Glomerular endothelial cell (primary cell): Measurements from ENCODE around the gene MRPL33. TPM values are rescaled to one million over a fixed set of nuclear protein-coding genes. Genes with fewer than 3 reads are reported as not detected.
"Not testable (repeated sequence)": the region's sequence is repeated elsewhere in the genome, so short reads cannot be mapped to it uniquely, and the experiment has no call there.

Source experiments
- DNase-seq: peaks from one replicate; pipeline ENCODE4 v3.0.0-alpha.2; 2011; ENCODE audit warnings: low read depth, low spot score; ENCODE audit errors: extremely low read depth
- total RNA-seq: library from RNA; depleted of rRNA; stranded (reverse); fragments of >200 nt; gene quantifications from 2 replicates; pipeline ENCODE4 v1.2.3, GENCODE V29; 2015

MRPL33 gene
- total RNA-seq, 1 donor from 2014 or later: 142 TPM

DNA sequence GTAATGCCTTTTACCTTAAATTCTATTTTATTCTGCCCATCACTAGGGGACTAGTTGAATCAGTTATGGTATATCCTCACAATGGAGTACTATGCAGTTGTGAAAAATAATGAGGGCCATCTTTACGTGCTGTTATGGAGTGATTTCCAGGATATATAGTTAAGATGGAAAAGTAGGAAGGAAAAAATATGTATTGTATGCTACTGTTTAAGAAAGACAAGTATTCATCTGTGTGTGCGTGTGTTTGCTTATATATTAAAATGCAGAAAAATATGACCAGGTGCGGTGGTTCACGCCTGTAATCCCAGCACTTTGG lies 32.5 kb upstream of the MRPL33 start:
- DNase-seq: no peak

DNA sequence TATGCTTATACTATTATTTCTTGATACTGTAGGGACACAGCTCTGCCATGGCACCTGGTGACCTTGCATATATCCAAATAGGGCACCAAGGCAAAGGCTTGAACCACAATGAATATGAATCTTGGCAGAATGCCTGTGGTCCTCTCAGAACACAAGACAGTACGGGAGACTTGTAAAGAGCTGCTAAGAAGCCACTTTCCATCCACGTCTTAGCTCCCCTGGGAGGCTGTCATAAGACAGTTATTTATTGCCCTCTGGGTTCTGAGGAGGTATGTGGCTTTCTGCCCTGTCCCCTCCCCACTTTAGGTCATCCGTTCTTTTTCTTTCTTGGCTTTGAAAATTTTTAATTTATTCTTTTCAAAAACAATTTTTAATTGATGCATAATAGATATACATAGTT lies 29.8 kb upstream of the MRPL33 start:
- no peak for DNase-seq

DNA sequence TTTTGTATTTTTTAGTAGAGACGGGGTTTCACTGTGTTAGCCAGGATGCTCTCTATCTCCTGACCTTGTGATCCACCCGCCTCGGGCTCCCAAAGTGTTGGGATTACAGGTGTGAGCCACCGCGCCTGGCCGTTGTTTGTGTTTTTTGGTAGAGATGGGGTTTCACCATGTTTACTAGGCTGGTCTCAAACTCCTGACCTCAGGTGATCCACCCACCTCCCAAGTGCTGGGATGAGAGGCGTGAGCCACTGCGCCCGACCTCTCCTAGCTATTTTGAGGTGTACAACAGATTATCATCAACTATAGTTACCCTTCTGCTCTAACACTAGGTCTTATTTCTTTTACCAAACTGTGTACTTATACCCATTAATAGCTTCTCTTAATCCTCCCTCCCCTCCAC lies 28.9 kb upstream of the MRPL33 start:
- DNase-seq: no peak

DNA sequence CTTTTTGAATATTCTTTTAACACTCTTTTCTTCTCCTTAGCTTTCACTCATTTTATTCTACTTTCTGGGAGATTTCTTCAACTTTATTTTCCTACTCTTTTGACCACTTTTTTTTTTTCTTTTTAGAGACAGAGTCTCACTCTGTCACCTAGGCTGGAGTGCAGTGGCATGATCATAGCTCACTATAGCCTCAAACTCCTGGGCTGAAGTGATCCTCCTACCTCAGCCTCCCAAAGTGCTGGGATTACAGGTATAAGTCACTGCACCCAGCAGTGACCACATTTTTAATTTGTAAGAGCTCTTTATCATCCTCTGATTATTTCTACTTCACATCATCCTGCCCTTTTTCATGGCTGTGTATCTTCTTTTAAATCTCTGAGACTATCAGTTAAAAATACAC lies 26.0 kb upstream of the MRPL33 start:
- DNase-seq: not testable (repeated sequence)

DNA sequence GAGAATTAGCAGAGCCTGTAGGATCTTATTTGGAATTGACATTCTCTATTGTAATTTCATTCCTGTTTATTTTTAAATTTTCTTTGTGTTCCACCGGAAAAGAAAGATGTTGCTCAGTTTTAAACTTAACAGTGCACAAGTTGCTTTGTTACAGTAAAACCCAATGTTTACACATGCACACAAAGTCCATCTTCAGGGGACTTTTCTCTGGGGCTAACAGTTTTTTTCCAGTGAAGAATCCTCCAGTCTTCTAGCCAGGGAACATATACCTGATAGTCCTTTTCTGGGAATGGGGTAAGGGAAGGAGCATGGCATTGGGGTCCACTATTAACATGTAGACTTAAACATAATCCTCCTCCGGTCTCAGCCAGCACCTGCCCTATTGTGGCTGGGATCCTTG lies 25.2 kb upstream of the MRPL33 start:
- DNase-seq: no peak

DNA sequence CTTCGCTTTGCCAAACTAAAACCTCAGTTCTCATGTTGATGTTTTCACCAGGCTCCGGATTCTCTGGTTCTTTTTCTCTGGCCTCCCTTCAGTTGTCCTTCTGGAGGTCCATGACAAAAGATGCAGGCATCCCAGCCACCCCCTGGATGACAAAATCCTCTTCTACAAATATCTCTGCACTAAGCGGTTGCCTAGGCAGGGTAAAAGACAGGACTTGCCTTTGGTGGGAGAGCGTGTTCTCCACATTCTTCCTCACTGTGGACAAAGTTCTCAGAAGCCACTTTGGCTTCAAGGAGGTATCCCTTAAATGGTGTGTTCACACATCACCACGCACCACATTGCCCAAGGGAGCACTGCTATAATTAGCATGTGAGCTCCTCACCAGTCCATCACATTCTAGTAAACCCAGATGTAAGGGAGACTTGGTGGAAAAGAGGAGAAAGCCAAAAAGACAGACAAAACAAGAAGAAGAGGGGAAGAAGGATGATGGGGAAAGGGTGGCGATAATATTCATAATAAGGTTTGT lies 23.6 kb upstream of the MRPL33 start:
- no peak for DNase-seq

DNA sequence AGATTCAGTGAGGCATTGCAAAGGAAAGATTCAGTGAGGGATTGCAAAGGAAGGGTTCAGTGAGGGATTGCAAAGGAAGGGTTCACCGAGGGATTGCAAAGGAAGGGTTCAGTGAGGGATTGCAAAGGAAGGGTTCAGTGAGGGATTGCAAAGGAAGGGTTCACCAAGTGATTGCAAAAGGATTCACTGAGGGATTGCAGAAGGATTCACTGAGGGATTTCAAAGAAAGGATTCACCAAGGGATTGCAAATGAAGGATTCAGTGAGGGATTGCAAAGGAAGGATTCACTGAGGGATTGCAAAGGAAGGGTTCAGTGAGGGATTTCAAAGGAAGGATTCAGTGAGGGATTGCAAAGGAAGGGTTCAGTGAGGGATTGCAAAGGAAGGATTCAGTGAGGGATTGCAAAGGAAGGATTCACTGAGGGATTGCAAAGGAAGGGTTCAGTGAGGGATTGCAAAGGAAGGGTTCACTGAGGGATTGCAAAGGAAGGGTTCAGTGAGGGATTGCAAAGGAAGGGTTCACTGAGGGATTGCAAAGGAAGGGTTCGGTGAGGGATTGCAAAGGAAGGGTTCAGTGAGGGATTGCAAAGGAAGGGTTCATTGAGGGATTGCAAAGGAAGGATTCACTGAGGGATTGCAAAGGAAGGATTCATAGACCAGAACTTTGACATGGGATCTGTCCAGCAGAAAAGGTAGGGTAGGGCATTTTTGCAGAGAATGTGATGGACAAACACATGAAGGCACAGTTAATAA lies 22.5 kb upstream of the MRPL33 start:
- DNase-seq: not testable (repeated sequence)

DNA sequence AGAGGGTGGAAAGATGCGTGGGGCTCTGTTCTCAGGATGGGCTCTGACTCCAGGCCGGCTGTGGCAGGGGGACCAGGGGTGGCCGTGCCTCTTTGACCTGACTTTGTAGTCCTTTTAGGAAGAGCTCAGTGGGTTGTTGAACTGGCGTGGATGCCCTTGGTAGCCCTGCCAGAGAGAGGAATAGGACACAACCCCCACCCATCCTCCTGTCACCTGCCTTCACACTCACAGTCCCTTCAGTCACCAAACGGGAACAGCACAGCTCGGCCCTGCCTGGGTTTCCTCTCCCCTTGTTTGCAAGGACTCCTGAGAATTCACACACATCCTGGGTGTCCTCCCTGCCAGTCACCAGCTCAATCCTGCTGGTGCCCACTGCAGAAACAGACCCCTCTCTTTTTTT lies 20.1 kb upstream of the MRPL33 start:
- no peak for DNase-seq

DNA sequence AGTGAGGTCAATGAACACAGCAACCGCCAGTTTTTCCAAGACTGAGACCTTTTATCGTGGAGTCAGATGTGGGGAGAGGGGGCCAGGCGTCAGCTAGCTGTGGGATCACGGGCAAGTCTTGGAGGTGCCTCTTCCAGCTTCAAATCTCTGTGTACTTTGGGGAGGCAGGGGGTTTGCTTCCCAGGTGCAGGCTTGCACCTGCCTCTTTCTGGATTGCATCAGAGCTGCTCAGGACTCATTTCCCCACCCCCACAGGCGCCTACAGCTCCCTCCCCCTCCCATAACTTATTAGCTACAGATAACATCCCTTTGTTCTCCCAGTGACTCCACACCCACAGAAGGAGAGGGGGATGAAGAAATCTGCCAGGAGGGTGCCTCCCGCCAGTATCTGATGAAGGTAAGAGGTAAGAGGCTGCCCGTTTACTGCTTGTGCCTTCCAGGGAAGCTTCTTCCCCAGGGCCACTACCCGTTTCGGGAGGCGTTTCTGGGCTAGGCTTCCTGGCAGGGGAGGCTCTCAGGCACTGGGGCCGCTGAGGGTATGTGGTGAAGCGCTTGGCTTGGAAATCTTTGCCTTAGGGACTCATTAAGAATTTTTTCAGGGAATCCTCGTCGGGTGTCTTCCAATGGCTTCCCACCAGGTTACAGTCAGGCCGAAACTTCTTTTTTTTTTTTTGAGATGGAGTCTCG lies 18.8 kb upstream of the MRPL33 start:
- no peak for DNase-seq

DNA sequence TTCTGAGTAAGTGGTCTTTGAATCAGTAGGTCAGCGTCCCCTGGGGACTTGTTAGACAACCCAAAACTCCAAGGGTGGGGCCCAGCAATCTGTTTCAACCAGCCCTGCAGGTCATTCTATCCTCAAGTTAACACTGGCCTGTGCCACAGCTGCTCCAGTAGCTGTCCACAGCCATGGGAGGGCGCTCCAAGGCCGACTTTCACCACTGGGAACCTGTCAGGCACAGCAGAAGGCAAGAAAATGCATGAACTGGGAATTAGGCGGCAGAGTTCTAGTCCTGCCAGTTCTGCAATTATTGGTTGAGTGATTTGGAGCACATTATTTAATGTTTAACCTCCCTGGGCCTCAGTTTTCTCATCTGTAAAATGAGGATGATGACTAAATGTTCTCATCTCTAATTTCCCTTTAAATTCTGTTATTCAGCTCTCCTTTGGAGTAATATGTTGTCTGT lies 17.4 kb upstream of the MRPL33 start:
- DNase-seq: peak; percentile 52

DNA sequence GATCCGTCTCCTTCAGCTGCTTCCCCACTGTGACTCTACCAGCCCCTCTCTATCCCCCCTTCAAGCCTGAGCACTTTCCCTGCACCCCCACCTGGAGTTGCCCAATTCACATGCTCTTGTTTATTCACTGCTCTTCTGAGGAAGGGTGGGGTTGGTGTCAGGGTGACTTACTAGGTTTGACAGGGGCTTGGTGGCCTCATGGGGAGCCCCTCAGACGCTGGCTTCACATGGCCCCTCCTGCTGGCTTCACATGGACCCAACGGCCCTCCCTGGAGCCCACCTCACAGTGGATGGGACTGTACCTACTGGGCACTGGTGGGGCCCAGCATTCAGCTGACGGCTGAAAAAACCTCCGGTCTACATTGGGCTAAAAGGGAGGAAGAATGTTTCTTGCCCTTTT lies 16.7 kb upstream of the MRPL33 start:
- no peak for DNase-seq

DNA sequence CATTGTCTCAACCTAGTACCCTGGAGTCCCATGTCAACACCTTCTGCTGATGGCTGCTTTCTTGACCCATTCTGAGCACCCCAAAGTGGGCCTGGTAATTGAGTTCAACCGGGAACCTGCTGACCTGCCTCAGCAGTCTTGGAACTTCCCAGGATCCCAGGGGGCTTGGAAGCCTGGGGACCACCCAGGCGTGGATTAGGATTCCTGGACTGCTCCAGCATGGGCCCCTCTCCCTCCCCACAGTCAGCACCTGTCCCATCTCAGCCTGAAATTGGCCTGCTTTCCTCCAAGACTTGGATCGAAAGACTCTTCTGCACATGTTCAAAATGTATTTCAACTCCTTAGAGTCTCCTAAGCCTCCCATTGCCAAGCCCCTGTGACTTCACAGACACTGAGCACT lies 15.4 kb upstream of the MRPL33 start:
- DNase-seq: no peak

DNA sequence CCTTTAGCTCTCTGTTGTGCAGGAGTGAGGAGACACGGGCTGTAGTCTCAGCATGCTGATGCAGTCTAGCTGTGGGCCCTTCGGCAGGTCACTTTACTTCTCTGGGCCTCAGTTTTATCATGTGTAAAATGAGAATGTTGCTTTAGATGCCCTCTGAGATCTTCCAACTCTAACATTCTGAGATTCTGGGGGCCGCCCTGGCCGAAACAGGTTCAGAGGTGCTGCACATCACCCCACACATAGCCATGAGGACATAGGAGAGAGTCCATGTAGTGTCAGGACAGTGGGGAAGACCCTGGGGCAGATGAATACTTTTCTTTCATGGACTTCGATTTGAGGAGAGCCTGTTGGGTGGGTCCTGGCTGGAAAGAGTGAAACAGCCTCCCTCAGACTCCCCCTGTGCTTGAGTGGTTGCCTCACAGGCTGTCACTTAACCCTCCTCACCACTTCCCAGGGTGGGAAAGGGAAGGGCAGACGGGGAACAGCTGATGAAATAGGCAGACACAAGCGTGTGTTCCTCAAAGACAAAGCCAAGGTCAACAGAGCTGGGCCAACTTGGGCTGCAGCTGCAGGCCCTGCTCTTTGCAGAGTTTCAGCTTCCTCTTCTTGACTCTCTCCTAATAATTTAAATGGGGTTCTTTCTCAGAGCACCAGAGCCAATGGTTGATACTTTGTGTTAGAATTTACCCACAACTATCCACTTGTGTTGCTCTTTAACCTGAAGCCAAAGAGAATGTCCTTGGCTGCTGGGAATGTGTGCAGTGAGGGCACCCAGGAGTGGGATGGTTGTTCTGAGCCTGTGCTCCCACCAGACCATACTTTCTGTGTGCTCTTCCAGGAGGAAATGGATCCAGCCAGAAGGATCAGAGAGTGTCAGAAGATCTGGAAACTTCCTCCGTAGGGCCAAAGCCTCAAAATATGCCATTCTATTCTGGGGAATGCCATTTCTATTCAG lies 14.7 kb upstream of the MRPL33 start:
- no peak for DNase-seq

DNA sequence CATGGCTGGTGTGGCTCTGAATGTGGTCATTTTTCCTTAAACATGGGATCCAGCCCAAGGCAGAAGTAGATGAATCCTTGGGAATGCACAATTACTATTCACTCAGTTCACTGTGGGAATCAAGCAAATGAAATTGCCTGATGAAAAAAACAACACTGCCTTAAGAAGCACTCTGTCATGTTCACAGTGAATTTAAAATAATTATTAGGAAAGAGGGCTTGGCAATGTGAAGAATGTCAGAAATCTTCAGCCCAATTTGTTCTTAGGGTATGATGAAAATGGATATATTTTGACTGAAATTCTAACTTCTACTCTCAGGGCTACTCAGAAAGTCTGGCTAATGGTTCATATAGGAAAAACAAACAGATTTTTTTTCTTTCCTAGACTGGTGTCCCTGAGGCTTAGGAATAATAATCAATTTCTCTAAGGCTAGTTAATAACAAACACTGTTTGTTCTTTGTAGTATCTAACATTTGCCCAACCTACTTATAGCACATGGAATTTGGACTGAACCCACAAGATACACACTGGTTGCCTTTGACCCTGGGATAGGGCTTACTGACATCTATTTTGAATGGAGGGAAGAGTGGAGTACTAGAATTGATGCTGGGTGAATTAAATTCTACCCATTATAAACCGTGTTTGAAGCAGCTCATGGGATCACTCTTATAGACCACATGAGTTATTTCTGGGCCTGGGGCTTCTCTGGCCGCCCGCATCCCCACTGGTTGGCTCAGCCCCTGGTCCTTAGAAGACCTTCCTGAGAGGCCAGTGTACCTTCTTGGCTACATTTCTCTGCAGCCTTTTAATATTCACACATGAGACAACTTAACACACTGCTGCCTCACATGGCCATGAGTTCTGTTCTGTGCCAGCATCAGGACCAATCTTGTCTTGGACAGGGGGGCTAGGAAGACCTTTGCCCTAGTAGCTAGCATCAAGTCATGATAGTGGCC lies 8.3 kb upstream of the MRPL33 start:
- DNase-seq: no peak

DNA sequence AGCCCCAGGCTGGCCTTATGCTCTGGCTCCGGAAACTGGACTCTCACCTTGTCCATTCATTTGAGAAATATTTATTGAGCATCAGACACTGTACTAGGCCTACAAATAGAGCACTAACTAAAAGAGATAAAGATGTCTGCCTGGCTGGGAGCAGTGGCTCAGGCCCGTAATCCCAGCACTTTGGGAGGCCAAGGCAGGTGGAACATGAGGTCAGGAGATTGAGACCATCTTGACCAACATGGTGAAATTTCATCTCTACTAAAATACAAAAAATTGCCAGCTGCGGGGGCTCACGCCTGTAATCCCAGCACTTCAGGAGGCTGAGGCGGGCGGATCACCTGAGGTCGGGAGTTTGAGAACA lies 7.6 kb upstream of the MRPL33 start:
- DNase-seq: no peak

DNA sequence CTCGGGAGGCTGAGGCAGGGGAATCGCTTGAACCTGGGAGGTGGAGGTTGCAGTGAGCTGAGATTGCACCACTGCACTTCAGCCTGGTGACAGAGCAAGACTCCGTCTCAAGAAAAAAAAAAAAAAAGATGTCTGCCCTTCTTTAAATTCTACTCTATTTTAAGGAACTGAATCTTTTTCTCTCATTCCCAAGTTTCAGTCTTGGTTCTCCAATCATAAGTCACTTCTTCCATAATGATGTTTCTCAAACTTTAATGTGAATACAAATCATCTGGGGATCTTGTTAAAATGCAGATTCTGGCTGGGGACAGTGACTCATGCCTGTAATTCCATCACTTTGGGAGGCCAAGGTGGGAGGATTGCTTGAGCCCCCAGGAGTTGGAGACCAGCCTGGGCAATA lies 7.0 kb upstream of the MRPL33 start:
- DNase-seq: not testable (repeated sequence)

DNA sequence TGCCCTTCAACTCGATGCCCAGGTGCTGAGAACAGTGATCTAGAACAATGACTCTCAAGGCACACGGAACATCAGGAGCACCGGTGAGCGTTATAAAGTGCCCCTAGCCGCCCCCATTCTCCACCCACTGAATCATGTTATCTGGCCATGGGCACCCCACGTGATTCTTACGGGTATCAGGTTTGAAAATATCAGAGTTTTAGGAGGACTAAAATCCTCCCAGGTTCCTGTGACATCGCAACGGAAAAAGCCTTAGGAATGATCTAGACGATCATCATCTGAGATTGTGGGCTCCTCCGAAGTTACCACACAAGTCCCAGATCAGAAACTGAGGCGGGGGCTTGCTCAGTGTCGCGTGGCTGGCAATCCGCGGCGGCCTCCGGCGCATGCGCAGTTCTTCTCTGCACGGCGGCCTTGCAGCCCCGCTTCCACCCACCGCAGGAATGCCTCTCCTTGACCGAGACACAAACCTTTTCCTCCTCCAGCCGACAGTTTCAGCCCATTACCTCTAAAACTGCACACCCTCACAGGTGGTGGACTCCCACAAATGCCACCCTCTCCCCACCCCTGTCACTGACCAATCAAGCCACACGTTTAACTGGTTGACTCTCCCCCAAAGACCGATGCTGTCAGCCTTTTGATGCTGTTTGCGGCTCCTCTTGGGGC lies 5.8 kb upstream of the MRPL33 start:
- no peak for DNase-seq

DNA sequence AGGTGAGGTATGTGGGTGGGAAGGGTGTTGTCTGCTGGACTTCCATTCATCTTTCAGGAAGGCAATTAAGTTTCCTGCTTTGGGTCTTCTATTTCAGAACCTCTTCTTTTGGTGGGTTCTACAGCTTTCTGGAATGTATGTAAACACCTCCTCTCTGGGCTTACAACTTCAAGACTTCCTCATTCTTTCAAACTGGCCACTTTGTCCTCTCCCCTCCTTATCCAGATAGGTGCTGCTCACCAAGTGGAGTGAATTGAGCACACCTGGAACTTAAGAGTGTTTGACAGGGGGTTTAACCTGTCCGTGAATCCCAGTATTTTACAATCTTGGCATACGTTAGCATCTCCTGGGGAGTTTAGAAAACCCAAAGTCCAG lies 5.2 kb upstream of the MRPL33 start:
- DNase-seq: no peak

DNA sequence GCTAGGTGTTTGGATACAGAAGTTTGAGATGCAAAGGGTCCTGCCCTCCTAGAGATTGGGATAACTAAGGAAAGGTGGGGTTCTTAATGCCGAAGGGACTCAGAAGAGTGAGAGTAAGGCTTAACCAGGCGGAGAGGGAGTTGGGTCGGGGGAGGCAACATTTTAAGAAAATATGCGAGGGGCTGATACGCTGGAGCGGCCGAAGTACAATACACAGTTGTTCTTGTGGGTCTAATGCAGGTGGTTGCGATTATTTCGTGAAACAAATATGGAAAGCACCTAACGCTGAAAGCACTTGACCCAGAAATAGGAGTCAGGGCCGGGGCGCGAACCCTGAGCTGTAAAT lies 344 bp upstream of the MRPL33 start:
- no peak for DNase-seq

DNA sequence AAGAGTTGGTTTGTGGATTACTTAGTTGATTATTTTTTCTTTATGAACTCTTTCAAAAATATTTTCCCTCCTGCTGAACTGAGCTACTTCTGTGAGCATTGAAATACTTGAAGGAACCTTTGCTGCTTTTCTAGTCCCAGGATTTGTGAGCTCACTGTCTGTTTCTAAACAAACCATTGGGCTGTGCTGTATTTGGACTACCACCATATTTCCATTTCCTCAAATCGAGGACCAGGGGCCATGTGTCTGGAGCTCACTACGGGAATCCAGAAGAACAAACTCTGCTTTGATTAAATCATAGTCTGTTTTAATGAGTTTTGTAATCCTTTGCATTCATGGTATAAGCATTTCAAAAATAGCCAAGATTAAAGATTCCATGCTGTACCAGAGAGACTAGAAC lies 1.3 kb downstream of the MRPL33 start:
- DNase-seq: no peak
